Gastroesophageal sphincter (tissue), 3 donors: ENCODE data around the gene IL33.

Experiments
- POLR2AphosphoS5 ChIP-seq: sonication (generic); formaldehyde crosslinking; IDR thresholded peaks from one replicate; pipeline ENCODE4 v1.6.1; 2017; ENCODE audit warnings: antibody characterized with exemption
- TF ChIP-seq, protein P1 (sequence below), 4 experiments: fragments of 200-600 bp in 2 of 4; fragments of 450-650 bp in 2 of 4; sonication (generic) in 1 of 4; IDR thresholded peaks; one replicate each; pipeline ENCODE4 v1.5.1; 2017 to 2019; ENCODE audit warnings: antibody characterized with exemption in 4 of 4, mild to moderate bottlenecking in 2 of 4, moderate library complexity in 2 of 4

DNA sequence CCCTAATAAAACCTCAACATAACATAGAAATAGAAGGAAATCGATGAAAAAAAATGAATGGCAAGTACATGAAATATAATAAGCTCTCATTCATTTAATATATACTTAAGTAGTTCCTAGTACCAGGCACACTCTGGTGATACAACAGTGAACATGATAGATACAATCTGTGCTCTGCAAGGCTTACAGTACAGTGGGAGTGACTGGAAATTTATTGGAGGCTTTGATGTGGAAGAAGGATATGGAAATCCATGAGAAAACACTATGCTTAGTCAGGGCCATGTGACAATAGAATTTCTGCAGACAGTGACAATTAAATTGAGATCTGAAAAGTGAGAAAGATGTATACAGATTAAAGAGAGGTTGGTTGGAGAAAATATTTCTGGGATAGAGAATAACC, 32.0 kb upstream of the IL33 start:
- TF ChIP-seq, protein P1, sequence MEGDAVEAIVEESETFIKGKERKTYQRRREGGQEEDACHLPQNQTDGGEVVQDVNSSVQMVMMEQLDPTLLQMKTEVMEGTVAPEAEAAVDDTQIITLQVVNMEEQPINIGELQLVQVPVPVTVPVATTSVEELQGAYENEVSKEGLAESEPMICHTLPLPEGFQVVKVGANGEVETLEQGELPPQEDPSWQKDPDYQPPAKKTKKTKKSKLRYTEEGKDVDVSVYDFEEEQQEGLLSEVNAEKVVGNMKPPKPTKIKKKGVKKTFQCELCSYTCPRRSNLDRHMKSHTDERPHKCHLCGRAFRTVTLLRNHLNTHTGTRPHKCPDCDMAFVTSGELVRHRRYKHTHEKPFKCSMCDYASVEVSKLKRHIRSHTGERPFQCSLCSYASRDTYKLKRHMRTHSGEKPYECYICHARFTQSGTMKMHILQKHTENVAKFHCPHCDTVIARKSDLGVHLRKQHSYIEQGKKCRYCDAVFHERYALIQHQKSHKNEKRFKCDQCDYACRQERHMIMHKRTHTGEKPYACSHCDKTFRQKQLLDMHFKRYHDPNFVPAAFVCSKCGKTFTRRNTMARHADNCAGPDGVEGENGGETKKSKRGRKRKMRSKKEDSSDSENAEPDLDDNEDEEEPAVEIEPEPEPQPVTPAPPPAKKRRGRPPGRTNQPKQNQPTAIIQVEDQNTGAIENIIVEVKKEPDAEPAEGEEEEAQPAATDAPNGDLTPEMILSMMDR (IDR thresholded peaks at IDR 0.05), result no peak
- TF ChIP-seq POLR2AphosphoS5, result no peak
